Measurements from ENCODE around the gene CNTN4.

- TF ChIP-seq CTCF (IDR thresholded peaks at IDR 0.05) = no peak
- TF ChIP-seq EZH2 (IDR thresholded peaks at IDR 0.05) = no peak
These were observed 60.2 kb downstream of the CNTN4 start for GRCh38 chr3:2158828-2159227.
